Heart left ventricle (tissue), 16 donors: ENCODE results near the gene PCYOX1L. TPM values are rescaled to one million over a fixed set of nuclear protein-coding genes. Genes with fewer than 3 reads are reported as not detected.
"Not testable (repeated sequence)": the region's sequence is repeated elsewhere in the genome, so short reads cannot be mapped to it uniquely, and the experiment has no call there.

Source experiments
- ATAC-seq, 4 donors: fragments of 200-7000 bp; cut with Tn5 transposase; one replicate each; pipeline ENCODE4 v1.9.1; 2020 to 2022; ENCODE audit warnings: moderate library complexity in 4 of 4, mild to moderate bottlenecking in 3 of 4, moderate number of reproducible peaks in 1 of 4
- DNase-seq, 5 donors: peaks; one replicate each; pipeline ENCODE4 v3.0.0-alpha.2; 2020
- H3K27ac ChIP-seq, 12 donors: fragments of 200-600 bp; sonication (generic) in 4 of 12; one replicate each; pipeline versions ENCODE4 v1.5.0 to v1.8.0; 2016 to 2022; ENCODE audit warnings: mild to moderate bottlenecking in 2 of 12
- H3K27me3 ChIP-seq, 9 donors: fragments of 200-600 bp; sonication (generic) in 2 of 9; one replicate each; pipeline versions ENCODE4 v1.5.1 to v1.8.0; 2016 to 2022; ENCODE audit warnings: mild to moderate bottlenecking in 3 of 9
- H3K36me3 ChIP-seq, 9 donors: fragments of 200-600 bp; sonication (generic) in 2 of 9; one replicate each; pipeline versions ENCODE4 v1.5.0 to v1.8.0; 2018 to 2022; ENCODE audit warnings: mild to moderate bottlenecking in 2 of 9
- H3K4me1 ChIP-seq, 12 donors: fragments of 200-600 bp; sonication (generic) in 4 of 12; one replicate each; pipeline versions ENCODE4 v1.5.0 to v1.8.0; 2016 to 2022; ENCODE audit warnings: mild to moderate bottlenecking in 3 of 12
- H3K4me3 ChIP-seq, 12 donors: fragments of 200-600 bp; sonication (generic) in 4 of 12; one replicate each; pipeline versions ENCODE4 v1.5.0 to v1.8.0; 2017 to 2022; ENCODE audit warnings: mild to moderate bottlenecking in 9 of 12, moderate library complexity in 4 of 12
- H3K9me3 ChIP-seq, 12 donors: fragments of 200-600 bp; sonication (generic) in 4 of 12; one replicate each; pipeline versions ENCODE4 v1.5.0 to v1.8.0; 2016 to 2022; ENCODE audit warnings: mild to moderate bottlenecking in 1 of 12
- POLR2A ChIP-seq, 2 donors: fragments of 450-650 bp; IDR thresholded peaks; one replicate each; pipeline ENCODE4 v1.6.1; 2017; ENCODE audit warnings: antibody characterized with exemption in 2 of 2, mild to moderate bottlenecking in 2 of 2, moderate library complexity in 2 of 2
- WGBS, 4 donors: extraction: QIAGEN DNeasy Blood & Tissue Kit in 2 of 4; methylation state at CpG; one replicate each; pipeline versions ENCODE4 v1.1.5 to v1.1.7; 2013 to 2018; 5-methylcytosine and 5-hydroxymethylcytosine counted together
- intact Hi-C, 10 donors: fragments of 100-400 bp; cut with DNase I; formaldehyde crosslinking; loops; one replicate each; pipeline versions ENCODE4 v1.11.1 to v1.14.2; 2022
- polyA plus RNA-seq, 2 donors: library from polyadenylated mRNA; stranded (reverse); fragments of 200-250 nt; gene quantifications; one replicate each; pipeline ENCODE4 v1.2.3, GENCODE V29; 2013
- total RNA-seq, 9 donors: library from RNA; depleted of rRNA in 2 of 9; stranded (reverse); fragments of >200 nt in 2 of 9; fragmentation: NEBNext Ultra II Directional in 3 of 9; extraction: Animal tissue kit (Norgen Biotek cat#: 25700) in 3 of 9; gene quantifications; one replicate each; pipeline versions ENCODE4 v1.1.0 to v1.2.4, GENCODE V29; 2016 to 2023
- TF ChIP-seq, protein P1 (sequence below), 12 donors: fragments of 200-600 bp; sonication (generic) in 4 of 12; IDR thresholded peaks; one replicate each; pipeline versions ENCODE4 v1.5.0 to v1.8.0; 2018 to 2022; ENCODE audit warnings: antibody characterized with exemption in 12 of 12, mild to moderate bottlenecking in 5 of 12
- donor health status: ischemic (EF 13 %, LVEDD 7.1; RV severe dilation, severe dysfunction).
- donor health status: healthy with polysubstance abuse.
- donor health status: DM: no; HTN: yes; CAD: no.
- donor health status: DM: no; HTN: no; CAD: no.
- donor health status: ischemic (EF 25% LVEDD 6.9; RV normal size, moderate dysfunction).
- donor health status: ischemic (EF 25% LVEDD 5.7; RV mildly dilated, moderate dysfunction).
- donor health status: healthy.
- donor health status: DM: yes; HTN: yes; CAD: no.
- donor health status: ischemic (EF 35%, LVEDD 5.7; RV mildly dilated, moderate dysfunction).
- donor health status: nonischemic (EF 11% LVEDD 7.7; RV severe dilation, severe dysfunction).
- donor health status: DM: yes; HTN: yes; CAD: no.
- donor health status: PGD.
- donor health status: ischemic (EF 29% LVEDD 5.4; RV normal size, mild dysfunction).
- donor health status: nonischemic (EF 23%, LVEDD 6.1; RV moderate dilation, normal function).

PCYOX1L gene
- total and polyA plus RNA-seq, 11 donors = 2.3 to 6.8 (median 3.7) TPM

- no peak for TF ChIP-seq POLR2A (IDR thresholded peaks at IDR 0.05)
- TF ChIP-seq, protein P1, sequence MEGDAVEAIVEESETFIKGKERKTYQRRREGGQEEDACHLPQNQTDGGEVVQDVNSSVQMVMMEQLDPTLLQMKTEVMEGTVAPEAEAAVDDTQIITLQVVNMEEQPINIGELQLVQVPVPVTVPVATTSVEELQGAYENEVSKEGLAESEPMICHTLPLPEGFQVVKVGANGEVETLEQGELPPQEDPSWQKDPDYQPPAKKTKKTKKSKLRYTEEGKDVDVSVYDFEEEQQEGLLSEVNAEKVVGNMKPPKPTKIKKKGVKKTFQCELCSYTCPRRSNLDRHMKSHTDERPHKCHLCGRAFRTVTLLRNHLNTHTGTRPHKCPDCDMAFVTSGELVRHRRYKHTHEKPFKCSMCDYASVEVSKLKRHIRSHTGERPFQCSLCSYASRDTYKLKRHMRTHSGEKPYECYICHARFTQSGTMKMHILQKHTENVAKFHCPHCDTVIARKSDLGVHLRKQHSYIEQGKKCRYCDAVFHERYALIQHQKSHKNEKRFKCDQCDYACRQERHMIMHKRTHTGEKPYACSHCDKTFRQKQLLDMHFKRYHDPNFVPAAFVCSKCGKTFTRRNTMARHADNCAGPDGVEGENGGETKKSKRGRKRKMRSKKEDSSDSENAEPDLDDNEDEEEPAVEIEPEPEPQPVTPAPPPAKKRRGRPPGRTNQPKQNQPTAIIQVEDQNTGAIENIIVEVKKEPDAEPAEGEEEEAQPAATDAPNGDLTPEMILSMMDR (IDR thresholded peaks at IDR 0.05) = no peak
- Histone ChIP-seq H3K36me3 (no peaks in the 10 kb centered on the region), H3K27me3 (no peaks in the 10 kb centered on the region), H3K4me1 (peaks cover 0 to 7% (median 0%) of the 10 kb centered on the region in 12 donors), H3K4me3 (no peak overlapping the region), H3K9me3 (no peaks in the 10 kb centered on the region), H3K27ac (no peak overlapping the region)
- ATAC-seq (no peak), DNase-seq (peak in 1 of 5 donors; percentile 9)
- intact Hi-C loops = no loop called here
- WGBS, 4 donors = 90 to 96% (median 91%) methylated on average over 6 of the region's 6 CpGs
Measured at GRCh38 chr5:149397530-149397929, 39.7 kb downstream of the PCYOX1L start.

DNA sequence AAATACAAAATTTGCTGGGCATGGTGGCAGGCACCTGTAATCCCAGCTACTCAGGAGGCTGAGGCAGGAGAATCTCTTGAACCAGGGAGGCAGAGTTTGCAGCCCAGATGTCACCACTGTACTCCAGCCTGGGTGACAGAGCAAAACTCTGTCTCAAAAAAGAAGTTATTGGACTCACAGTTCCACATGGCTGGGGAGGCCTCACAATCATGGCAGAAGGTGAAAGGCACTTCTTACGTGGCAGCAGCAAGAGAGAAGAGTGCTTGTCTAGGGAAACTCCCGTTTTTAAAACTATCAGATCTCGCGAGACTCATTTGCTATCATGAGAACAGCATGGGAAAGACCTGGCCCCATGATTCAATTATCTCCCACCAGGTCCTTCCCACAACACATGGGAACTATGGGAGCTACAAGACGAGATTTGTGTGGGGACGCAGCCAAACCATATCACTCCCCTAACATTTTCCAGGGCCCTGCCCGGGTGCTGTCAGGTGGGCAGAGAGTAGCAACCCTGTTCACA, 41.0 kb downstream of the PCYOX1L start:
- H3K27me3 ChIP-seq, H3K9me3 ChIP-seq, H3K27ac ChIP-seq, H3K36me3 ChIP-seq, intact Hi-C loops, H3K4me3 ChIP-seq, H3K4me1 ChIP-seq: not testable (repeated sequence)
- ATAC-seq (peak in 1 of 4 donors; percentile 40), DNase-seq (peak in 1 of 5 donors; percentile 1)
- 57 to 63% (median 61%) methylated on average over 7 of the region's 7 CpGs for WGBS, 4 donors

DNA sequence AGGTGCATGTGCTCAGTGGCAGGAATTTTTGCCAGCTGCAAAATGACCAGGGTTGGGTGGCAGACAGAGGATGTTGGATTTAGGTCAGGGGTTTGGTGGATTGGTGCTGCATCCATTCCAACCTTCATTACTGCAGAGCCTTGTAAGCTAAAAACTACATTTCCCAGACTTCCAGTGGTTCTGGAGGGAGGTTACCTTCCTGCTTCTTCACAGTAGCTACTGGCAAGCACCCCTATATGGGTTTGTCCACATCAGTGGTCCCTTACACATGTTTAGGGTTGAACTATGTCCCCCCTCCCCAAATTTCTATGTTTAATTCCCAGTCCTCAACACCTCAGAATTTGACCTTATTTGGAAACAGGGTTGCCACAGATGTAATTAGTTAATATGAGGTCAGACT, 41.9 kb downstream of the PCYOX1L start:
- TF ChIP-seq, protein P1 (IDR thresholded peaks at IDR 0.05) = no peak
- no peak for TF ChIP-seq POLR2A (IDR thresholded peaks at IDR 0.05)
- Histone ChIP-seq H3K9me3 (no peaks in the 10 kb centered on the region), H3K4me3 (no peak overlapping the region), H3K4me1 (peaks cover 0 to 12% (median 0%) of the 10 kb centered on the region in 12 donors), H3K36me3 (no peaks in the 10 kb centered on the region), H3K27ac (peak overlapping the region in 2 of 12 donors; percentile 45 to 67), H3K27me3 (no peaks in the 10 kb centered on the region)
- intact Hi-C loops = no loop called here
- no peak for DNase-seq
- peak in 2 of 4 donors; percentile 29 to 56 for ATAC-seq

DNA sequence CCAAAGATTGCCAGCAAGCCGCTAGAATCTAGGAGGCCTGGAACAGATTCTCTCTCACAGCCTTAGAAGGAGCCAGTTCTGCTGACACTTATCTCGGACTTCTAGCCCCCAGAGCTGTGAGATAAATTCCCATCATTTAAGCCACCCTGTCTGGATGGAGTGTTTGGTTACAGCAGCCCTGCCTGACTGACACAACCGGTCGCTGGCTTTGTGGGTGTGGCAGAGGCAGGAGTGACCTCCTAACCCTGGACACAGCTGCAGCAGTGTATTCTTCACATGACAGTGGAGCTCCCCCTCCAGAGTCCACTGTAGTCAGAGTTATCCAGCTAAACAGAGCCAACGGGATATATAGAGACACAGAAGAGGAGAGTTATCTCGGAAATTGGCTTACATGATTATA, 42.5 kb downstream of the PCYOX1L start:
- 63 to 71% (median 68%) methylated on average over 6 of the region's 6 CpGs for WGBS, 4 donors
- DNase-seq = no peak
- peak in 2 of 4 donors; percentile 44 to 53 for ATAC-seq
- intact Hi-C loops = no loop called here
- Histone ChIP-seq H3K4me1 (peaks cover 0 to 16% (median 4%) of the 10 kb centered on the region in 12 donors), H3K27me3 (no peaks in the 10 kb centered on the region), H3K9me3 (no peaks in the 10 kb centered on the region), H3K4me3 (no peak overlapping the region), H3K36me3 (no peaks in the 10 kb centered on the region), H3K27ac (peak overlapping the region in 3 of 12 donors; percentile 16 to 67 (median 45))
- TF ChIP-seq POLR2A (IDR thresholded peaks at IDR 0.05) = no peak
- TF ChIP-seq, protein P1 (IDR thresholded peaks at IDR 0.05) = no peak

DNA sequence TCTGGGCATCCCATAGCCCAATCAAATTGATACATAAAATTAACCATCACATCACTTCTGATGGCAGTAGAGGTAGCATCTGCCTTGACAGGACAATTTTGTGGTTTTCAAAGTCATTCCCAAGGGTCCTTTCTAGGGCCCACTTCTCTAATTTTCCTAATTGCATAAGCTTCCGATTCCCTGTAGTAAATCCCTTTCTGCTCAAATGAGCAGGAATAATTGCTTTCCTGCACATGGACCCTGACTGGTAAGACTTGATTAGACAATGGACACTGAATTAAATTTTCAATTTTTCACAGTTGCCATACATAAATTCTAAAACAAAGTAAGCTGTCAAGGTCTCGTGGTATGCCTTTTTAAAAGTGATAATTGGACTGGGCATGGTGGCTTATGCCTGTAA, 43.2 kb downstream of the PCYOX1L start:
- no peak for ATAC-seq
- peaks cover 0 to 24% (median 7%) of the 10 kb centered on the region in 12 donors for H3K4me1 ChIP-seq

More for the DNA sequence above, 43.2 kb downstream of the PCYOX1L start:
- peak overlapping the region in 2 of 12 donors; percentile 14 to 67 for H3K27ac ChIP-seq
- no peaks in the 10 kb centered on the region for H3K27me3 ChIP-seq
- WGBS, 4 donors = 96 to 98% (median 98%) methylated on average over 2 of the region's 2 CpGs
- H3K4me3 ChIP-seq = no peak overlapping the region
- intact Hi-C loops = no loop called here
- no peaks in the 10 kb centered on the region for H3K9me3 ChIP-seq
- H3K36me3 ChIP-seq = no peaks in the 10 kb centered on the region
- no peak for DNase-seq
- TF ChIP-seq, protein P1 (IDR thresholded peaks at IDR 0.05) = no peak
- no peak for TF ChIP-seq POLR2A (IDR thresholded peaks at IDR 0.05)
